ENCODE data around the gene PLCB2.
A peak's percentile ranks its signal among the peaks of the same experiment; 100 is the strongest.

The PLCB2 gene

DNA sequence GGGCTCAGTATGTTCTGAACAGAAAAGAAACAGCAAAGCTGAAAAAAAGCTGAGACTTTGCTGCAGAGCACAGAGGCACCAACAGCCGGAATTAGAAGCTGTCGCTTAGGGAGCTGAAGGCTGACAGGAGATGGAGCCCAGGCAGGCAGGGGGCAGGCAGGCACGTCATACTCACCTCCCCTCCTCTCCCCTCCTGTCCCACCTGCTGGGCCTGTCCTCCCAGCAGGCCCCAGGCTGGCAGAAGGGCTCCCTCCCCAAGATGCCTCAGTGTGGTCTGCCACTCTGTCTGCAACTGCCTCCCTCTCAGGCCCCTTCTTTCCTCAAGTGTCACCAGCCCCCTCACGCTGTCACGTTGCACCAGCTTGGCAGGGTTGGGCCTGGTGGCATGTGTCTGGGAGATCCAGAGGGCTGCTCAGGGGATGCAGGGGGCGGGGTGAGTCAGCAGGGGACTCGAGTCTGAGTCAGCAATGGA, 21.6 kb downstream of the PLCB2 start:
- DNase-seq (ENCODE audit: low read depth in 2 of 2), result no peak

DNA sequence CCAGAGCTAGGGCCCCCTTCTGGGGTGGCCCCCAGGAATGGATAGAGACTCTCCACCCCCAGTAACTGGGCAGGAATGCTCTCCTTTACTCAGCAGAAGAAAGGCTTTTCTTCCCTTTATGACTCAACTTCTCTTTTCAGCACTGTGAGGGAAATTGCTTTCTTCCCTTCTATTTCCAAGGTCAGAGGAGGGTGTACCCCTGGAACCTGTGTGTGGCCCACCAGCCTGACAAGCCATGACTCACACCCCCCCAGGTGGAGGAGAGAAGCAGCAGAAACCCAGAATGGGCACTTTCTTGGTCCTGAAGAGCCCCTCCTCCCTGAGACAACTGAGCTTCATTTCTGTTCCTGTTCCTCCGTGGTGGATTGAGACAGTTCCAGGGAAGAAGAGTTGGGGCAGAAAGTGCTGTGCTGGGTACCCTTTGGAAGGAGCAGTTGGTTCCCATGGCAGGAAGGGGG, 22.2 kb downstream of the PLCB2 start:
- DNase-seq (ENCODE audit: low read depth in 2 of 2), result no peak

DNA sequence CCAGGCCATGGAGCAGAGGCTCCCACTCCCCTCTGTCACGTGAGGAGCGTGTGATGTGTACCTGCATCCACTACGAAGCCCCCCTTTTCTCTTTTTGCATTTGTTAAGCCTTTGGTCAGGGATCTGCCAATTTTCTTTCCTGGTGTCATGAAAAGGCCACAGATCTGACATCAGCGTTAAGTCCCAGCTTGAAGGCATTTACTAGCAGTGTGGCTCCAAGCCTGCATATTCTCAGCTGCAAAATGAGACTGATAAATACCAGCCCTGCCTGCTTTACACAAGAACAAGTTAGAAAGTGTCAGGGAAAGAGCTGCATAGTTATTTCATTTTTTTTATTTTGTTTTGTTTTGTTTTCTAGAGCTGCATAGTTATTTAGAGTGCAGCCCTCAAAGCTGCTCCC, 22.6 kb downstream of the PLCB2 start:
- DNase-seq (ENCODE audit: low read depth in 2 of 2), result no peak

DNA sequence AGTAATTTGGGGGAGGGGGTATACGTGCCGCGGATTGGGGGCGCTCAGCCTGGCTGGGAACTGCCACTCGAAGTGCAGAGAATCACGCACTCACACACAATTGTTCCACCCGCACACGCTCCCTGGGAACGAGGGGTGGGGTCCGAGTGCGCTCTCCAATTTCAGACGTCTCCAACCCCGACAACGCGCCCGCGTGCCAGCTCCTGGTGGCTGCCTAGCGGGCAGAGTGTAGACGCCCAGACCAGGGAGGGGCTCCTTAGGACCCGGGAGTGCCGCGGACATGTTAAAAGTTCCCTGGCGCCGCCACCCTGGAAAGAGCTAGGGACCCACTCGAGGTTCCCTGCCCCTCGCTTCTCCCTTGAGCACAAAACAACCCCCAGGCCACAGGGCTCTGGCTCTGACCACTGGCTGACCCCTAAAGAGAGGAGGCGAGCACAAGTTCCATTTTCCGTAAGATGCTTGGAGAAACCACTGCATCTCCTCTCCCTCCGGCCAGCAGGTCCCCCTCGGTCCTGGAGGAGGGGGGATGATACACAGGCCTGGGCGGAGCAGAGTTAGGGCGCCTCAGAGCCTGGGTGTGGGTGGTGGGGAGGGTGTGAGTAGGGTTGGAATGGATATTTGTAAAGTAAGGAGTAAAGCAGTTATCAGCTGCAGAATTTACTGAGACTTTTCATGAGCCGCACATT, 24.0 kb downstream of the PLCB2 start:
- no peak for DNase-seq (ENCODE audit: low read depth in 2 of 2)

DNA sequence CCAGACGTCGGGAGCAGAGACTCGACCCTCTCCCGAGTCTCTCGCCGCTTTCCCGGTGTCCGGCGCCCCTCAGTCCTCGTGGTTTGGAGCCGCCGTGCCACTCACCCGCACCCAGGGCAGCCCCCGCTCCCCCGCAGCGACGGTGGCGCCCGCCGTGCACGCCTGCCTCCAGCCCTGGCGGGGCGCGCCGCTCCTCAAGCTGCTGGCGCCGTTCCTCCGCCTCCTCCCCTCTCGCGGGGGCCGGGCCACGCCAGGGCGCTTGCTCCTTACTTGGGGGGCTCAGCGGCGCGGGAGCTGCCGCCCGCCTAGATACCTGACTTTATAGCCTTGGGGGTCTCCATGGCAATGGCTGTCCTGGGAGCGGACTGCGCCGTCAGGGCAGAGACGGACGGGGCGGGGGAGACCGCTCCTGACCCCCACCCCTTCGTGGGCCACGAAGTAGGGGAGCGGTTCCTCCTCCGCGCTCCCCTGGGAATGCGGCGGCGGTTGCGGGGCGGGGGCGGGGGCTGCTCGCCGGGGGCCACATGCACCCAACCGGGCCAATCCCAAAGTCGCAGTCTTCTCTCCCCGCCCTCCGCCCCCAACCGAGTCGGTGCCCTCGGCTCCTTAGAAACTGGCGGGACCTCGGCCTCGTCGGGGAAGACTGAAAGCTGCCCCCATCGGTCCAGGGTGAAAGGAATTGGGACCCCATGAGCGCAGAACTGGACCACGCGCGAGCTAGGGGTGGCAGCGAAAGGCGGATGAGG, 24.7 kb downstream of the PLCB2 start, which contains the start of gene ANKRD63:
Gene ANKRD63, minus strand, starts transcription at position 196 of the 746 bp plus-strand sequence. CDS start 478 bp downstream, outside the sequence.
- DNase-seq (ENCODE audit: low read depth in 2 of 2), result peak in 1 of 2 donors; percentile 30

DNA sequence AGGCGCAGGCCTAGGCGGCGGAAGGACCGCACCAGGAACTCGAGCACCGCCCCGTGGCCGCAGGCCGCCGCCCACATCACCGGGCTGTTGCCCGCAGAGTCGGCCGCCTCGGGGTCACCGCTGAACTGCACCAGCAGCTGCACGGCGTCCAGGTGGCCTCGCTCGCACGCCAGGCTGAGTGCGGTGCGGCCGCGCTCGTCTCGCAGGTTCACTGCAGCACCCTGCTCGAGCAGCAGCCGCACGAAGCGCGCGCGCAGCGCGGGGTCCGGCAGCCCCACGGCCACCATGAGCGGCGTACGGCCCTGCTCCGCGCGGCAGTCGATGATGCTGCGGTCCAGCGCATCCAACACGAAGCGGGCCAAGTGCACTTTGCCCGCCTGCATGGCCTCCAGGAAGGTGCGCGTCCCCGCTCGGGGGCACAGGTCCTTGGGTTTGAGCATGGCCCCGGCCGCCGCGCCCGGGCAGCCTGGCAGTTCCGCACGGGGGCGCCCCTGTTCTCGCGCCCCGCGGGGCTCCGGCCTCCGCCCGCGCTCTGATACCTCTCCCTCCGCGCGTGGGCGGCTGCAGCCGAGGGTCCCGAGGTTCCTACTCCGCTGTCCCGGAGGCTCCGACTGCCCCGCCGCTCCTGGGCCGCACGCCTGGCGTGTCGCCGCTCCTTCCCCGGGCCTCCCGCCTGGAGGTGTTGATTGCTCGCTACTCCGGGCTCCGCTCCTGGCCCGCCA, 25.4 kb downstream of the PLCB2 start:
- peak; percentile 35 to 36 for DNase-seq (ENCODE audit: low read depth in 2 of 2)

DNA sequence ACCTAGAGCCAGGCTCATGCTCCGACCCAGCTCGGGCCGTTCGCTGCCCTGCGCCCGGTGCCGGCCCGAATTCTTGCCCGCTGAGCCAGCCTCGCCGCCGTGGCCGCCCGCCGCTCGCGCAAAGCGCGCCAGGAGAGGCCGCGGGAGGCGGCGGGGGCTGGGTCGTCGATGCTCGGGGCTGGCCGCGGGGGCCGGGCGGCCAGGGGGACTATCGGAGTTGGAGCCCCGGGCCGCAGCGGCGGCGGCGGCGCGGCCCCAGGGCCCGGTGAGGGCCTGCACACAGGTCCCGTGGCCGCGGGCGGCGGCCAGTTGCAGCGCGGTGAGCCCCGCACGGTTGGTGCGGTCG, 26.0 kb downstream of the PLCB2 start:
- no peak for DNase-seq (ENCODE audit: low read depth in 2 of 2)

DNA sequence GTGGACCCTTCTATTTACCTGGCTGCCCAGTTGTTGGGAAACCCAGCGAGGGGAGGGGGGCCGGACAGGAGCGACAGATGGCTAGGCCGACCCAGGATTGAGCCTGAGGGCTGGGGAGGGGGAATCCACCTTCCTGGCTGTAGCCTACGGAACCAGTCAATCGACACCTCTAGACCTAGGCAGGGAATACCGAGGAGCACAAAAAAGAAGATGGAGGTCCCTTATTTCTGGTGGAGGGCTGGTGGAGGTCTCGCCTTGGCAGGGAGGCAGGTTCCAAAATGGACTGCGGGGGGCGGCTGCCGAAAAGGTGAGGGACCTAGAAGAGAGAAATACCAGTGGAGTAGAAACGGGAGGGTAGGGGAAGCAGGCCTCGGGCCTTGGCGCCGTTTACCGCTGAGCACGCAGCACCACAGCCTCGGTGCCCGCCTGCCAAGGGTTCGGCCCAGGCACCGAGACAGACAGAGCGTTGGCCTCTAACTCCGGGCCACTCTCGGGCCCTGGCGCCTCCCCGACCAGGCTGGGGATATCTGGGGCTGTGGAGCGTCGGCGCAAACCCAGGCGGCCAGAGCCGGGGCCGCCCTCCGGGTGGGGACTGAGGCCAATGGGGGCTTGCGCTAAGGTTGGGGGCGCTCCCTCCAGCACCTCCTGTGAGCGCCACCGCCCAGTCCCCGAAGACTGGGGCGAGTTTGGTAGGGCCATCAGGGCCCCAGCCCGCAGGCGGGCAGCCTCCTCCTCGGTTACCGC, 26.5 kb downstream of the PLCB2 start:
- no peak for DNase-seq (ENCODE audit: low read depth in 2 of 2)

DNA sequence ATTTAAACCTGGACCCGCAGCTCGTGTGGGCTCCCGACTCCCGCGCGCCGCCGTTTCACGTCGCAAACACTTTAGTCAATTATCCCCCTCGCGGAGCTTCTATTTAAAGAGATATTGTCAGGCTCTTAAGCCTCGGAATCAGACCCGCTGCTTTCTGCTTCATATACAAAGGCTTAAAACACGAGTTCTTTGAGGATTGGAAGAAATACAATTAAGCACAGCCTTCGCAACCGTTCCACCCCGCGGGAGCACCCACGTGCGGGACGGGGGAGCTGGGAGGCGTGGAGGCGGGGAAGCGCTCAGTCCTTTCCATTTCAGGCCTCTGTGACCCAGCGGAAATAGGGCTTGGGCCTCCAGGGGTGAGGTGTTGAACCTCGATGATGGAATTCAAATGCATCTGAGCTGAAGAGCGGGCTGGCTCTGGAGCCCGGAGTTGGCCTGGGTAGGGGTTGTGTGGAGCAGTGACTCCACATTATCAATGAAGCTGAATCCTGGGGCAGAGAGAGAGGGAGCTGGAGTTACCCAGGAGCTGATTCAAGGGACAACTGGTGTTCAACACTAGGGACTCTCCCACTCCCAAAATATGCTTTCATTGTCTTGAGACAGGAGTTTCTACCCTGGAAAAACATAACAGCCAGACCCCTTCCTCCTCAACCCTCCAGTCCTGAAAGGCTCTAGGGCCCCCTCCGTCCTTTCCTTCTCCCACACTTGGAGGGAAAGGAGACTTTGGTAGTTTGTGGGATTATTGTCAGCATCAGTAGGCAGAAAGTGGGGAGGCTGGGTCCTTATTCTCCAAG, 27.3 kb downstream of the PLCB2 start:
- no peak for DNase-seq (ENCODE audit: low read depth in 2 of 2)

DNA sequence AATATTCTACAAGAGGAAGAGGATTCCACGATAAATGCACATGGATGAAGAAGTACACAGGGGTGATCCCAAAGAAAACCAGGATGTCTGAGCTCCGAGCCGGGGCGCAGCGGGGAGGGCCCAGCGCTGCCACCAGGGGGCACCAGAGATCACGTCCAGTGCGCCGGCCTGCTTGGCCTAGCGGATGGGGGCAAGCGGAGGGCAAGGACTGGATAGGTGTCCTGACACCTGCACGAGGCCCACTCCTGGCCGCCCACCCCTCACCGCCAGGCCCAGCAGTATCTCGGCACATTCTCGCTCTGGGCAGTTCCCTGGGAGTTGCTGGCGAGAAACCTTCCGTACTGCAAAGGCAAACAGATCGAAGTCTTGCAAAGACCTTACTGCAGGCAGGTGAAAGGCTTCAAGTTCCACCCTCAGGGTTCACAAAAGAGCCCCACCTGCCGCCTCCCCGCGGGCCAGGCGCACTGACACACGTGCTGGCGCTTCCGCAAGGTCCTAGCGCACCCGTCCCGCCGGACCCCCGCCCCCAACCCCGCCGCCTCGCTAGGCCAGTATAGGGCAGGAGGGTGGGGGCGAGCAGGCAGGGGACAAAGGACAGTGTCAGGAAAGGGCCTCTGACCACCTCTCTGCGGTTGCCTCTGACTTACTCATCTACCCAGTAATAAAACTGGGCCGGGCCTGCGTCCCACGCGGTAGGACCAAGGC, 28.1 kb downstream of the PLCB2 start:
- peak; percentile 61 to 68 for DNase-seq (ENCODE audit: low read depth in 2 of 2)

DNA sequence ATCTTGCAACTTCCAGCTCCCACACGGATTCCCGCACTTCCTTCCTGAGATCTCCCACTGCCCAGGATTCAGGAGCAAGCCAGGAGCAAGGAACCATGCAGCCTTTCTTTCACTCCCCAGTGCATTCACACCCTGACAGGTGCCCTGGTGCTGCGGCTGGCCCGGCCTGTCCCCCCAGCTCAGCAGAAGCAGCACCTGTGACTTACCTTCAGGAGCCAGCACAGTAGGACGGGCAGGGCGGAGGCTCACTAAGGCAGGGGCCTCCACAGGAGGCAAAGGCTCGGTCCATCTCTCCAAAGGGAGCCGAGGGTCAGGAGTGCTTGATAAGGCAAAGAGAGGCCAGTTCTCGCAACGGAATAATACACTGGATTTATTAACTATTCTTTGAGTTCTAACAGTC, 29.7 kb downstream of the PLCB2 start:
- DNase-seq (ENCODE audit: low read depth in 2 of 2), result no peak

DNA sequence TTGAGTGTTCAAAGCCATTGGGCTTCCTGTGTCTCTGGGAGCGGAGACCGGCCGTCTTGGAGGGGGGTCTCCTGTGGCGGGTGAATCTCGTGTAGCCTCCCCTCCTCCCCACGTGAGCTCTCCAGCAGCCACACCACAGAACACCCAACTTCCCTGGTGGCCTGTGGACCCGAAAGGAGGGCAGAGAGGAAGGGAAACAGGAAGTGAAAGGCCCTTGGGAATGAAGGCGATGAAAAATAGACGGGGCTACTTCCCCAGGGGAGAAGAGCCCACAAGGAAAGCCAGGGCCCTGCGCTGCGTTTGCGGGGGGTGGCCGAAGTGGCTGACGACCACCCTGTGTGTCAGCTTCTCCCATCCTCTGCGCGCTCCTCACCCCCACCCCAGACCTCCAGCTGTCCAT, 30.3 kb downstream of the PLCB2 start:
- DNase-seq (ENCODE audit: low read depth in 2 of 2), result no peak

DNA sequence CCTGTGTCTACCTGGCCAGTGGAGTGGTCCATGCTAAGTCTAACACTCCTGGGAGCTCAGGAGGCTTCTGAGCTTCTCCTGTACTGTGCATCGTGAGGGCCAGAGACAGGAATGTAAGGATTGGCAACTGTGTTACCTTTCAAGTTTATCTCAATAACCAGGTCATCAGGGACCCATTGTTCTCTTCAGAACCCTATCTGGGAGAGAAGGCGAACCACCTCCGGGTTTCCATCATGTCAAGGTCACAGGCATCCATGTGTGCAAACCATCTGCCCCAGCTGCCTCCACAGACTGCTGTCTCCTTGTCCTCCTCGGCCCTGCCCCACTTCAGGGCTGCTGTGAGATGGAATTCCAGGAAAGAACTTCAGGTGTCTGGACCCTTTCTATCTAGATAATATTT, 30.8 kb downstream of the PLCB2 start:
- DNase-seq (ENCODE audit: low read depth in 2 of 2), result no peak

DNA sequence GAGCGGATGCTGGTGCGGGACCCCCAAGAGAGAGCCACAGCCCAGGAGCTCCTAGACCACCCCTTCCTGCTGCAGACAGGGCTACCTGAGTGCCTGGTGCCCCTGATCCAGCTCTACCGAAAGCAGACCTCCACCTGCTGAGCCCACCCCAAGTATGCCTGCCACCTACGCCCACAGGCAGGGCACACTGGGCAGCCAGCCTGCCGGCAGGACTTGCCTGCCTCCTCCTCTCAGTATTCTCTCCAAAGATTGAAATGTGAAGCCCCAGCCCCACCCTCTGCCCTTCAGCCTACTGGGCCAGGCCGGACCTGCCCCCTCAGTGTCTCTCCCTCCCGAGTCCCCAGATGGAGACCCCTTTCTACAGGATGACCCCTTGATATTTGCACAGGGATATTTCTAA, 31.8 kb downstream of the PLCB2 start:
- no peak for DNase-seq (ENCODE audit: low read depth in 2 of 2)

DNA sequence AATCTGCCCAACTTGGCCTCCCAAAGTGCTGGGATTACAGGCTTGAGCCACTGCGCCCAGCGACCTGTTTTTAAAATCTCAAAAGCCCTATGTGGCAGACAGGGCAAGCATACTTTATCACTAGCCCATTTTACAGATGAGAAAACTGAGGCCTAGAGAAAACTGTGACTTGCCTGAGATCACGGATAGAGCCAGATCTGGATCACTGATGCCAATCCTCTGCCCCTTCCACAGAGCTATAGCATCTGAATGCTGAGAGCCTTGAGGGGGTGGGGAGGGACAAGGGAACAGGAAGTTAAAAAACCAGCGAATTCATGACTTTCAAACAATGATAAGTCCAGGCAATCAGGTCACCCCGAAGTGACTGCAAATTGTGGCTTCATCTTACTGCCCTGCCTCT, 32.2 kb downstream of the PLCB2 start:
- no peak for DNase-seq (ENCODE audit: low read depth in 2 of 2)

DNA sequence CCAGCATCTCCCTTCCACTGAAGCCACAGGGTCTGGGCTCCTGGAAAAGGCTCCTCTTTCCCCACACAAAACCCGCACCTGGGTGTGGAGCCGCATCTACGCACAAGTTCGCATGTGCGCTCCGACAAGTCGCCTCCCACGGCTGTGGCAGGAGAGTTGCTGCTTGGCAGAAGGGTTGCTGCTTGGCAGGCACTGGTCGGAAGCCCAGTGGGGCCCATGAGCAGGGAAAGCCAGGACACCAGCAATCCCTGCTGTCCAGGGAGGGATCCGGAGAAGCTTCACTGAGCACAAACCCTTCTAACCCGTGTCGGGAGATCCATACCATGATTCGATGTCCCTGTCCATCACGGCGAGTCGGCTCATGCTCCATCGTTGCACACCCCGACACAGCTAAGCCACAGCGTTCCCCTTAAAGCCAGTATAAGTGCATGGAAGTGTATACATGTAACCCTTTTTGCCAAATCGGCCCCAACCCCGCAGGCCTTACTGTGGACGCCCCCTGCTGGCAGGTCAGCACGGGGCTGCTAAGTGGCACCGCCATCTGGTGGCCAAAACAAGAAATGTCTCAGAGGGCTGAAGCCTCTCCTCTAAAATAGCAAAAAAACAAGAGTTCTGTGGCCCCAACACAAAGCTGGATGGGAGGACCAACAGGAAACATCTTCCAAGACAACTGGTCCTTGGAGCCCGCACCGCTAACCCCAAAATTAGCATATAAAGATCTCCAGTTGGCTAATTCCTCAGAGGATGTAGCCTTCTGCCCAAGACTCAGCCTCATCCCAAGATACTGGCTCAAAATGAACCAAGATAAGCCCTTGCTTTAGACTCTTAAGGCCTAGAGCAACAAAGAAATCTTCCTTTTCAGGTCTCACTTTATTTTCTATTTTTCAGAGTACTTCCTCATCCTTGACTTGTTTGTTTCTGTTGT, 33.1 kb downstream of the PLCB2 start:
- DNase-seq (ENCODE audit: low read depth in 2 of 2), result peak; percentile 79

DNA sequence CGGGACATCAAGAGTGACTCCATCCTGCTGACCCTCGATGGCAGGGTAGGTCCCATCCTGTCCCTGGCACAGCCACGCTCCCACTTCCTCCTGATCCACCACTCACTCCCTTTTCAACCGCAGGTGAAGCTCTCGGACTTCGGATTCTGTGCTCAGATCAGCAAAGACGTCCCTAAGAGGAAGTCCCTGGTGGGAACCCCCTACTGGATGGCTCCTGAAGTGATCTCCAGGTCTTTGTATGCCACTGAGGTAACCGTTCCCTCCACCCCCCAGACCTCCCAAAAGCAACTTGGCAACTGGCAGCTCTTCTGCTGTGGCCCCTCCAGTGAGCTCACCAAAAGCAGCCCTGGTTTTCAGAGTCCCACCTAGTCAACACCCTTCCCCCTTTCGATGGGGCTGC, 34.3 kb downstream of the PLCB2 start:
- no peak for DNase-seq (ENCODE audit: low read depth in 2 of 2)

DNA sequence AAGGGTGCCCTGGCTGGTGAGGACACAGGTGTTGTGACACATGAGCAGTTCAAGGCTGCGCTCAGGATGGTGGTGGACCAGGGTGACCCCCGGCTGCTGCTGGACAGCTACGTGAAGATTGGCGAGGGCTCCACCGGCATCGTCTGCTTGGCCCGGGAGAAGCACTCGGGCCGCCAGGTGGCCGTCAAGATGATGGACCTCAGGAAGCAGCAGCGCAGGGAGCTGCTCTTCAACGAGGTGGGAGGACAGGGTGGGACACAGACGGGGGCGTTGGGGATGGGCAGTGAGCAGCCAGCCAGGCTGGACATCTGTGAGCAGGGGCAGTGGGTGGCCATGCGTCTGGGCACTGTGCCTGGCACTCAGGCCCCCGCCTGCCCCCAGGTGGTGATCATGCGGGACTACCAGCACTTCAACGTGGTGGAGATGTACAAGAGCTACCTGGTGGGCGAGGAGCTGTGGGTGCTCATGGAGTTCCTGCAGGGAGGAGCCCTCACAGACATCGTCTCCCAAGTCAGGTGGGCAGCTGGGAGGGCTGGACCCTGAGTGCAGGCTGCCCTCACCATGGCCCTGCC, 35.2 kb downstream of the PLCB2 start:
- no peak for DNase-seq (ENCODE audit: low read depth in 2 of 2)
